Smooth muscle cell (in vitro differentiated cells): ENCODE results near the gene TMEM109. TPM values are rescaled to one million over a fixed set of nuclear protein-coding genes. Genes with fewer than 3 reads are reported as not detected.

Experiments used
- DNase-seq: peaks from one replicate; lab custom pipeline; 2025; ENCODE audit not compliant: unreplicated experiment; lab: John Stamatoyannopoulos, UW
- H2AFZ ChIP-seq: fragments of 200-600 bp; sonication (generic); 2 replicates; pipeline ENCODE4 v1.6.0; 2016; ENCODE audit warnings: antibody characterized with exemption, low read depth, mild to moderate bottlenecking
- H3F3A ChIP-seq: fragments of 200-600 bp; sonication (generic); 2 replicates; pipeline ENCODE4 v1.6.0; 2017; ENCODE audit warnings: antibody characterized with exemption, low read depth
- H3K27ac ChIP-seq: fragments of 200-600 bp; sonication (generic); 2 replicates; pipeline ENCODE4 v1.5.1; 2016; ENCODE audit warnings: low read depth, mild to moderate bottlenecking
- H3K27me3 ChIP-seq: fragments of 200-600 bp; sonication (generic); 2 replicates; pipeline ENCODE4 v1.6.1; 2016; ENCODE audit warnings: low read depth, mild to moderate bottlenecking
- H3K36me3 ChIP-seq: fragments of 200-600 bp; sonication (generic); 2 replicates; pipeline ENCODE4 v1.5.1; 2016; ENCODE audit warnings: low read depth
- H3K4me1 ChIP-seq: fragments of 200-600 bp; sonication (generic); 2 replicates; pipeline ENCODE4 v1.5.1; 2016; ENCODE audit warnings: low read depth
- H3K4me2 ChIP-seq: fragments of 200-600 bp; sonication (generic); 2 replicates; pipeline ENCODE4 v1.6.0; 2016; ENCODE audit warnings: mild to moderate bottlenecking
- H3K4me3 ChIP-seq: fragments of 200-600 bp; sonication (generic); 2 replicates; pipeline ENCODE4 v1.5.1; 2016; ENCODE audit warnings: mild to moderate bottlenecking
- H3K79me2 ChIP-seq: fragments of 200-600 bp; sonication (generic); 2 replicates; pipeline ENCODE4 v1.6.0; 2016; ENCODE audit warnings: low read depth, mild to moderate bottlenecking
- H3K9ac ChIP-seq: fragments of 200-600 bp; sonication (generic); 2 replicates; pipeline ENCODE4 v1.6.0; 2016; ENCODE audit warnings: low read depth
- H3K9me3 ChIP-seq: fragments of 200-600 bp; sonication (generic); replicated peaks from 2 replicates; pipeline ENCODE4 v1.5.1; 2016; ENCODE audit warnings: low read depth
- H4K20me1 ChIP-seq: fragments of 200-600 bp; sonication (generic); 2 replicates; pipeline ENCODE4 v1.6.0; 2016; ENCODE audit warnings: low read depth
- CTCF ChIP-seq: fragments of 200-600 bp; sonication (generic); IDR thresholded peaks from 2 replicates; pipeline ENCODE4 v1.5.1; 2017; ENCODE audit warnings: borderline replicate concordance, mild to moderate bottlenecking, antibody characterized with exemption; ENCODE audit not compliant: insufficient read depth, poor library complexity, severe bottlenecking
- WGBS: methylation state at CpG from one replicate; pipeline ENCODE4 v1.1.7; 2016; ENCODE audit warnings: low lambda C conversion rate; 5-methylcytosine and 5-hydroxymethylcytosine counted together
- polyA plus RNA-seq: library from polyadenylated mRNA; unstranded; fragments of >200 nt; fragmentation: Nextera tagmentation; extraction: Ambion mirVana; gene quantifications from 2 replicates; pipeline ENCODE4 v1.2.1, GENCODE V29; 2016
- total RNA-seq: library from RNA; depleted of rRNA; stranded (reverse); fragments of >200 nt; gene quantifications from 2 replicates; pipeline ENCODE4 v1.2.3, GENCODE V29; 2014

Gene TMEM109
- total and polyA plus RNA-seq, 2 experiments from 2014 or later: 19.8 to 107 TPM

- peaks cover 22% of the 10 kb centered on the region for H4K20me1 ChIP-seq
- no peaks in the 10 kb centered on the region for H3K4me1 ChIP-seq
- no peak overlapping the region for H3K27ac ChIP-seq
- DNase-seq: no peak
- no peak overlapping the region for H3K9ac ChIP-seq
- H3K9me3 ChIP-seq: no peaks in the 10 kb centered on the region
- no peak overlapping the region for H3K4me3 ChIP-seq
- TF ChIP-seq CTCF: peak; percentile 94
- peaks cover 24% of the 10 kb centered on the region for H3K36me3 ChIP-seq
- H3K27me3 ChIP-seq: no peaks in the 10 kb centered on the region
- no peak overlapping the region for H2AFZ ChIP-seq
- H3F3A ChIP-seq: peaks cover 8% of the 10 kb centered on the region
- 65% methylated on average over 12 of the region's 12 CpGs for WGBS
- no peak overlapping the region for H3K4me2 ChIP-seq
- peaks cover 9% of the 10 kb centered on the region for H3K79me2 ChIP-seq
Measured at GRCh38 chr11:60899046-60899936, 14.7 kb upstream of the TMEM109 start.

GRCh38 chr11:60899977-60900376 lies 14.0 kb upstream of the TMEM109 start:
- no peak overlapping the region for H3K9ac ChIP-seq
- H2AFZ ChIP-seq: no peak overlapping the region
- DNase-seq: no peak
- no peak for TF ChIP-seq CTCF
- WGBS: 89% methylated on average over 4 of the region's 4 CpGs
- H4K20me1 ChIP-seq: peaks cover 29% of the 10 kb centered on the region
- H3K79me2 ChIP-seq: peaks cover 16% of the 10 kb centered on the region
- peaks cover 2% of the 10 kb centered on the region for H3K4me1 ChIP-seq
- no peaks in the 10 kb centered on the region for H3K9me3 ChIP-seq
- peaks cover 8% of the 10 kb centered on the region for H3F3A ChIP-seq
- H3K4me3 ChIP-seq: no peak overlapping the region
- H3K27ac ChIP-seq: no peak overlapping the region
- peaks cover 17% of the 10 kb centered on the region for H3K36me3 ChIP-seq
- H3K4me2 ChIP-seq: no peak overlapping the region
- no peaks in the 10 kb centered on the region for H3K27me3 ChIP-seq

- Histone ChIP-seq H3K9ac (no peak overlapping the region), H3K4me1 (peaks cover 6% of the 10 kb centered on the region), H3K36me3 (peaks cover 16% of the 10 kb centered on the region), H3F3A (peaks cover 8% of the 10 kb centered on the region), H3K27ac (no peak overlapping the region), H3K4me2 (no peak overlapping the region), H3K4me3 (no peak overlapping the region), H3K27me3 (no peaks in the 10 kb centered on the region), H4K20me1 (peaks cover 37% of the 10 kb centered on the region), H2AFZ (no peak overlapping the region), H3K79me2 (peaks cover 24% of the 10 kb centered on the region), H3K9me3 (no peaks in the 10 kb centered on the region)
- DNase-seq: no peak
- 93% methylated on average over 13 of the region's 13 CpGs for WGBS
- no peak for TF ChIP-seq CTCF
Measured at GRCh38 chr11:60900673-60901404, 13.1 kb upstream of the TMEM109 start.
